VCaP (cell line): Measurements from ENCODE around the gene ARHGEF10L.

Experiments
- H3K27ac ChIP-seq: fragments of 450-650 bp; 2 replicates; pipeline ENCODE4 v1.5.1; 2017
- TF ChIP-seq, protein P1 (sequence below): fragments of 450-650 bp; conservative IDR thresholded peaks from 2 replicates; pipeline ENCODE4 v1.5.1; 2017; ENCODE audit warnings: mild to moderate bottlenecking, moderate library complexity

The ARHGEF10L gene

DNA sequence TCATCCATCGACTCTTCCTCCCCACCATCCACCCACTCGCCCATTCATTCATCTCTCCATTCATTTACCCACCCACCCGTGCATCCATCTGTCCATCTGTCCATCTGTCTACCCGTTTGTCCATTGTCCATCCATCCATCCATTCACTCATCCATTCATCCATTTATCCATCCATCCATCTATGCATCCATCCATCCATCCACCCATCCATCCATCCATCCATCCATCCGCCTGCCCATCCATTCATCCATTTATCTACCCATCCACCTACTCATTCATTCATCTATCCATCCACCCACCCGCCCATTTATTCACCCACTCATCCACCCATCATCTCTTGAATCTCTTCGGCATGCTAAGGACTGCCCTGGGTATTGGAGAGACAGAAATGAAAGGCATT is 18.5 kb downstream of the ARHGEF10L start:
- H3K27ac ChIP-seq: no peak overlapping the region
- TF ChIP-seq, protein P1, sequence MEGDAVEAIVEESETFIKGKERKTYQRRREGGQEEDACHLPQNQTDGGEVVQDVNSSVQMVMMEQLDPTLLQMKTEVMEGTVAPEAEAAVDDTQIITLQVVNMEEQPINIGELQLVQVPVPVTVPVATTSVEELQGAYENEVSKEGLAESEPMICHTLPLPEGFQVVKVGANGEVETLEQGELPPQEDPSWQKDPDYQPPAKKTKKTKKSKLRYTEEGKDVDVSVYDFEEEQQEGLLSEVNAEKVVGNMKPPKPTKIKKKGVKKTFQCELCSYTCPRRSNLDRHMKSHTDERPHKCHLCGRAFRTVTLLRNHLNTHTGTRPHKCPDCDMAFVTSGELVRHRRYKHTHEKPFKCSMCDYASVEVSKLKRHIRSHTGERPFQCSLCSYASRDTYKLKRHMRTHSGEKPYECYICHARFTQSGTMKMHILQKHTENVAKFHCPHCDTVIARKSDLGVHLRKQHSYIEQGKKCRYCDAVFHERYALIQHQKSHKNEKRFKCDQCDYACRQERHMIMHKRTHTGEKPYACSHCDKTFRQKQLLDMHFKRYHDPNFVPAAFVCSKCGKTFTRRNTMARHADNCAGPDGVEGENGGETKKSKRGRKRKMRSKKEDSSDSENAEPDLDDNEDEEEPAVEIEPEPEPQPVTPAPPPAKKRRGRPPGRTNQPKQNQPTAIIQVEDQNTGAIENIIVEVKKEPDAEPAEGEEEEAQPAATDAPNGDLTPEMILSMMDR: no peak

DNA sequence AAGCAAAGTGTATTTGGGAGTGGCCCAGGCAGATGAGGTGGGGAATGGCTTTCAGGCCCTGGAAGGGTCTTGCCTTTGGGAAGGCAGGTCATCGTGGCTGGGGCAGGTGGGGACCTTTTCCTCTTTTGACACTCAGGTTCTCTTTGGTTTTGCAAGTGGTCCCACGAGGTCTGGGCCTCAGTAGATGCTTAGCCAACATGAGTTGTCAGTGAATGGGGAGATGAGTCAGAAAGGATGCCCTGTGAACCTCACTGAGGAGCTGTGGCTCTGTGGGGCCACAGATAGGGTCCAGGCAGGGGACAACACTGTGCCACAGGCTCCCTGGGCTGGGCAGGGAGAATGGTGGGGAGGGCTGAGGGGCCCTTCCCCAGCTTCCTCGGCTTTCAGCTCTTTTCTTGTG is 19.0 kb downstream of the ARHGEF10L start:
- no peak overlapping the region for H3K27ac ChIP-seq
- TF ChIP-seq, protein P1: no peak

DNA sequence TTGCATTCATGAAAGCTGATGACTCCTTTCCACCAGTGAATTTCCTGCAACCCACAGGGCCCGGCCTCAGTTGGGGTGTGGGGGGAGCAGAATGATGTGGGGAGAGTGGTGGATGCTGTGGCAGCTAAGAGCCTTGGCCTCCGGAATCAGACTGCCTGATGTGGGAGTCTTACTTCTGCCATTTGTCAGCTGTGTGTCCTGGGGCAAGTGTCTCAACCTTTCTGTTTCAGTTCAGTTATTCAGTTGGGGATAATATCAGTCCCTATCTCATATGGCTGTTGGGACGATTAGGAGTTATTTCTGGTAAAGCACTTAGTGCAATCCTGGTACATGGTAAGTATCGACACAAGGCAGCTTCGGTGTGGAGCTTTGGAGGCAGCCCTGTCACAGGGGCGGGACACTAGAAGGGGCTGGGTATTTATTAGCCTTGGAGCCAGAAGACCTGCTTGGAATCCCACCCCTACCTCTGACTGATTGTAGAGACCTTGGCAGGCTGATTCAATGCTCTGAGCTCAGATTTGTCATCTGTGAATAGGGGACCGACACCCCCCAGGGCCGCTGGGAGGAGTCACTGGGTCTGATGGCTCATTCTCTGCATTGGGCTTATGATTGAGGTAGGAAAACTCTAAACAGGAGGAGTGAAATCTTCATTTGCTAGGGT is 19.6 kb downstream of the ARHGEF10L start:
- TF ChIP-seq, protein P1: no peak
- H3K27ac ChIP-seq: no peak overlapping the region; the same call in 1 of the 2 replicates

DNA sequence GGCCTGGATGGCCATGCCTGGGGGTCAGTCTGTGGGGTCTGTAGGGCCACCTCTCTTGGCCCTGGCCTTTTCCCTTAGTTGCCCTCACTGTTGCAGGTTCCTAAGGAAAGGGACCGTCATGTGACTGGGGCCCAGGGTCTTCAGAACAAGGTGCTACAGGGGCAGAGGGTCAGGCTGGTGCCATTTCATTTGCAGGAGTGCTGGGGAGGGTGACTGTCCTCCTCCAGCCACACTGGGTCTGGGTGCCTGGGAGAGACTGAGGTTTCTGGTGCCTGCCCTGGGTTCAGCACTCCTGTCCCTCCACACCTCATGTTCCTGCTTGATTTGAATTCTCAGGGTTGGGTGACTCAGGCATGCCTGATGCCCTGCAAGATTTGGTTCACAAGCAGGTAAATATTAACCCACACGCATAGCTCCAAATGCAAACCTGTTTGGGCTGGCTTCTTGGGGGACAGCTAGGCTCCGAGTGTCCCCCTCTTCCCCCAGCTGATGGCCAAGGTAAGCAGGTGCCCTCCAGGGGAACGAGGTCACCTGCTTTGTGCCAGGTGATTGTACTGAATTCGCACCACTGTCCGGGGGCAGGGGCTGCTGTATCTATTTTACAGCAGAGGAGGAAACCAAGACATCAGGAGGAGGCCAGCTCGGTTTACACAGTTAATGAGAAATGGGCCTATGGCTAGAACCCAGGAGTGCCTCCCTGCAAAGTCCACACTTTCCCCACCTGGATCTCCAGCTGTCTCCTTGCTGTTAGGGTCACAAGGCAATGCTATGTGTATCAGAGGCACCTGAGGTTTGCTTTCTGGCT is 20.3 kb downstream of the ARHGEF10L start:
- TF ChIP-seq, protein P1: no peak
- no peak overlapping the region; the same call in 1 of the 2 replicates for H3K27ac ChIP-seq

DNA sequence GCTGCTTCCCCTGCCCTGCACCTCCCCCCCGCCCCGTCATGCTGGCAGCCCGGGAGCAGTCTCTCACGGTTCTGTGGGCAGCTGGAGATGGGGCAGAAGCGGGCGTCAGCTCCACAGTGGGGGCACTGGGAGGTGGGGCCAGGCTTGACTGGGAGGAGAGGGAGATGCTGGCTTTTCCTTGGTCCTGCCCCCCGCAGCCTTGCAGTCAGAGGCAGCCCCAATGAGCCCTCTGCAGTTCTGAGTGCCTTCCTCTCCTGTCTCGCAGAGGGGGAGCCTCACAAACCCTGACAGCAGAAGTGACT is 21.7 kb downstream of the ARHGEF10L start:
- no peak overlapping the region for H3K27ac ChIP-seq
- TF ChIP-seq, protein P1: no peak

DNA sequence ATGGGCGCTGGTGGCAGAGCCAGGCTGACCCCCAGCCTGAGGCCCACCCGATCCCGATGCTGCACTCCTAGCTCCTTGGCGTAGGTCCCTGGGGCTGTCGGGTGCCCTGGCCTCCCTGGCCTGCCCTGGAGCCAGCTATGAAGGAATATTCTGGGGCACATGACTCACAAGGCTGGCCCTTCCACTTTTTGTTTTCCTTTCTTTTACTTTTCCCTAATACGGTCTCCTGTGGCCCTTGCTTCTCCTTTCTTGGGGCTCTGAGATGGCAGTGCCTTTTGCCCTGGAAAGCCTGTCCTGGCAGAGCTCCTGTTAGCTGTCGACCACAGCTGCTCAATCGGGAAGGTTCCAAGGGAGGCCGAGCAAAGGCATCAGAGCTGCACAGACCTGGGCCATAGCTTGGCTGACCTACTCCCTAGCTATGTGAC is 22.1 kb downstream of the ARHGEF10L start:
- no peak overlapping the region for H3K27ac ChIP-seq
- TF ChIP-seq, protein P1: no peak

DNA sequence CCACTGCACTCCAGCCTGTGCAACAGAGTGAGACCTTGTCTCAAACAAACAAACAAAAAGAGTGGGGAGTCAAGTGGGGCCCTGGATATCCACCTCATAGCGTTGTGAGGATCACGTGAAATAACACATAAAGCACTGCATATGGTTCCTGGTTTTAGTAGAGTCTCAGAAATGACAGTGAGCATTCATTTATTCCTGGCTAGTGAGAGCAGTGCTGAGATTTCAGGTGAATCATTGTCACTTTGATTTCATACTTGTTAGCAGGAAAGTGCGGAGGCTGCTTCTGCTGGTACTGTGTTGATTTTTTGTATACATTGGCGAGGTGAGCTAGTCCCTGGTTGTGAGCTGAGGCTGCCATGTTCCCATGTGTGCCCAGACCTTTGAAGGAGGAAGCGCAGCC is 22.9 kb downstream of the ARHGEF10L start:
- TF ChIP-seq, protein P1: no peak
- H3K27ac ChIP-seq: no peak overlapping the region
